ENCODE measurements around the gene FRMD8. TPM values are rescaled to one million over a fixed set of nuclear protein-coding genes. Genes with fewer than 3 reads are reported as not detected.
A peak's percentile ranks its signal among the peaks of the same experiment; 100 is the strongest.

The FRMD8 gene
- total RNA-seq, 1 donor from 2014 or later, result 11.1 TPM

- Mint-ChIP-seq H3K4me3 (ENCODE audit: unreplicated experiment) (no peak overlapping the region), H3K27ac (ENCODE audit: unreplicated experiment) (no peak overlapping the region), H3K27me3 (ENCODE audit: unreplicated experiment) (peaks cover 5% of the 10 kb centered on the region), H3K4me1 (ENCODE audit: low read depth, unreplicated experiment) (peaks cover 12% of the 10 kb centered on the region), H3K9me3 (ENCODE audit: unreplicated experiment) (peaks cover 11% of the 10 kb centered on the region), H3K36me3 (ENCODE audit: unreplicated experiment) (peaks cover 5% of the 10 kb centered on the region)
- TF ChIP-seq, protein P1, sequence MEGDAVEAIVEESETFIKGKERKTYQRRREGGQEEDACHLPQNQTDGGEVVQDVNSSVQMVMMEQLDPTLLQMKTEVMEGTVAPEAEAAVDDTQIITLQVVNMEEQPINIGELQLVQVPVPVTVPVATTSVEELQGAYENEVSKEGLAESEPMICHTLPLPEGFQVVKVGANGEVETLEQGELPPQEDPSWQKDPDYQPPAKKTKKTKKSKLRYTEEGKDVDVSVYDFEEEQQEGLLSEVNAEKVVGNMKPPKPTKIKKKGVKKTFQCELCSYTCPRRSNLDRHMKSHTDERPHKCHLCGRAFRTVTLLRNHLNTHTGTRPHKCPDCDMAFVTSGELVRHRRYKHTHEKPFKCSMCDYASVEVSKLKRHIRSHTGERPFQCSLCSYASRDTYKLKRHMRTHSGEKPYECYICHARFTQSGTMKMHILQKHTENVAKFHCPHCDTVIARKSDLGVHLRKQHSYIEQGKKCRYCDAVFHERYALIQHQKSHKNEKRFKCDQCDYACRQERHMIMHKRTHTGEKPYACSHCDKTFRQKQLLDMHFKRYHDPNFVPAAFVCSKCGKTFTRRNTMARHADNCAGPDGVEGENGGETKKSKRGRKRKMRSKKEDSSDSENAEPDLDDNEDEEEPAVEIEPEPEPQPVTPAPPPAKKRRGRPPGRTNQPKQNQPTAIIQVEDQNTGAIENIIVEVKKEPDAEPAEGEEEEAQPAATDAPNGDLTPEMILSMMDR (IDR thresholded peaks at IDR 0.05; ENCODE audit: partially characterized antibody, unreplicated experiment), result no peak
- DNase-seq, result no peak
Measured at GRCh38 chr11:65351511-65351910, 34.9 kb upstream of the FRMD8 start.

GRCh38 chr11:65352783-65353182 lies 33.7 kb upstream of the FRMD8 start:
- Mint-ChIP-seq H3K9me3 (ENCODE audit: unreplicated experiment) (peaks cover 11% of the 10 kb centered on the region), H3K36me3 (ENCODE audit: unreplicated experiment) (peaks cover 5% of the 10 kb centered on the region), H3K4me1 (ENCODE audit: low read depth, unreplicated experiment) (peaks cover 12% of the 10 kb centered on the region), H3K27me3 (ENCODE audit: unreplicated experiment) (peaks cover 7% of the 10 kb centered on the region), H3K27ac (ENCODE audit: unreplicated experiment) (no peak overlapping the region), H3K4me3 (ENCODE audit: unreplicated experiment) (no peak overlapping the region)
- TF ChIP-seq, protein P1 (IDR thresholded peaks at IDR 0.05; ENCODE audit: partially characterized antibody, unreplicated experiment), result no peak
- no peak for DNase-seq

DNA sequence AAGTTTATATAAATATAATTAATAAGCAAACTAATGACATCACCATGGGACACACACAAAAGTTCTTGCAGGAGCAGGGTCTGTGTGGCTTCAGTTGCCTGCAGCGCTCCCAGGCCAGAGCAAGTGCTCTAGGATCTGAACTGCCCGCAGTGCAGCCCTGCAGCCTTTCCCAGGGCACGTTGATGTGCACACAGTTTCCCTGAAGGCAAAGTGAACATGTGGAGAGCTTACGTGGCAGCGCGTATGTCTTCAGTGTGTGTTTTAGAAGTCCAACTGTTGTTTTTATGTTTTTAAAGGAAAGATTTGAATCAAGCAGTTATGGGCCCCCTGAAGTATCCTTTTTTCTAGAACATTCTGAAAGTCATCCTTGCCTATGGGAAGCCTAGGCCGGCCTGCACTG lies 33.1 kb upstream of the FRMD8 start:
- TF ChIP-seq, protein P1 (IDR thresholded peaks at IDR 0.05; ENCODE audit: partially characterized antibody, unreplicated experiment), result no peak
- H3K27ac Mint-ChIP-seq (ENCODE audit: unreplicated experiment), result peak overlapping the region; percentile 79
- H3K9me3 Mint-ChIP-seq (ENCODE audit: unreplicated experiment), result peaks cover 13% of the 10 kb centered on the region
- H3K4me3 Mint-ChIP-seq (ENCODE audit: unreplicated experiment), result peak overlapping the region; percentile 85
- DNase-seq, result no peak
- peaks cover 7% of the 10 kb centered on the region for H3K27me3 Mint-ChIP-seq (ENCODE audit: unreplicated experiment)
- H3K36me3 Mint-ChIP-seq (ENCODE audit: unreplicated experiment), result peaks cover 5% of the 10 kb centered on the region
- H3K4me1 Mint-ChIP-seq (ENCODE audit: low read depth, unreplicated experiment), result peaks cover 12% of the 10 kb centered on the region

- Mint-ChIP-seq H3K4me1 (ENCODE audit: low read depth, unreplicated experiment) (peaks cover 12% of the 10 kb centered on the region), H3K27me3 (ENCODE audit: unreplicated experiment) (peaks cover 7% of the 10 kb centered on the region), H3K4me3 (ENCODE audit: unreplicated experiment) (peak overlapping the region; percentile 85), H3K36me3 (ENCODE audit: unreplicated experiment) (peaks cover 5% of the 10 kb centered on the region), H3K27ac (ENCODE audit: unreplicated experiment) (peak overlapping the region; percentile 79), H3K9me3 (ENCODE audit: unreplicated experiment) (peaks cover 13% of the 10 kb centered on the region)
- TF ChIP-seq, protein P1 (IDR thresholded peaks at IDR 0.05; ENCODE audit: partially characterized antibody, unreplicated experiment), result no peak
- DNase-seq, result peak; percentile 43
Measured at GRCh38 chr11:65353900-65354264, 32.6 kb upstream of the FRMD8 start.

DNA sequence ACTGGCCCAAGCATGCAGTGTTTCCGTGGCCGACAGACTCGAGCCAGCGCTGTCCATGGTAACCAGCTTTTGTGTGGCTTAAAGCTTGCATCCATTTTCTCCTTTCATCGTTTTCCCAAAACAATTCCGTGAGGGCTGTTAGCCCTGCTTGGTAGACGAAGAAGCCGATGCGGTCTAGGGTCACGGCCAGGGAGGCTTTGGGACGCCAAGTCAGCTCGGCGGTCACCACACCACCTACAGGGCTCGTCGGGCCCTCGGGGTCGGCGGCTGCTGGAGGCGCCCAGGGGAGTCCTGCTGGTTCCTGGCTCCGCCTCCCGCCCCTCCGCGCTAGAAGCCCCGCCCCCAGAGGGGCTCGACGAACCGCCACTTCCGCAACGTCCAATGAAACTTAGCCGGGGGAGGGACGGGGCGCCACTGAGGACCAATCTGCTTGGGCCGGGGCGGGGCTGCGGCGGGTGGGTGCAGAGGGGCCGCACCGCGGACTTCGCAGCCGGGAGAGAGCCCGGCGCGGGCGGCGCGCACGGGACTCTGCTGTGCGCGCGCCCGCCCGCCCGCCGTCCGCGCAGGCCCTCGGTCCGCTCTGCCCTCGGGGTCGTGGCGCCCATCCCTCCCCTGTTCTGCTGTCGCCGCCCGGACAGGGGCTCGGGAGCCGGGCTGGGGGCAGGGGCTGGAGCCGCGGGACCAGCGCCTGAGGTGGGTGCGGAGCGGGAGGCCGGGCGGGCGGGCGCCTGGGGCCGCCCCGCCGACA lies 32.0 kb upstream of the FRMD8 start, which contains the start of gene TIGD3:
Gene TIGD3 (plus strand): TSS at position 487 of the 748 bp plus-strand sequence. CDS start 1,058 bp downstream, outside the sequence.
- Mint-ChIP-seq H3K4me1 (ENCODE audit: low read depth, unreplicated experiment) (peaks cover 12% of the 10 kb centered on the region), H3K9me3 (ENCODE audit: unreplicated experiment) (peaks cover 13% of the 10 kb centered on the region), H3K27ac (ENCODE audit: unreplicated experiment) (peak within 1 kb of the TSS; percentile 84), H3K27me3 (ENCODE audit: unreplicated experiment) (peaks cover 7% of the 10 kb centered on the region), H3K36me3 (ENCODE audit: unreplicated experiment) (peaks cover 5% of the 10 kb centered on the region), H3K4me3 (ENCODE audit: unreplicated experiment) (peak within 1 kb of the TSS; percentile 86)
- DNase-seq, result peak; percentile 99
- TF ChIP-seq, protein P1 (IDR thresholded peaks at IDR 0.05; ENCODE audit: partially characterized antibody, unreplicated experiment), result no peak

Measured in glutamatergic neuron (in vitro differentiated cells).